Myocyte (in vitro differentiated cells): ENCODE measurements around the gene SDF2. TPM values are rescaled to one million over a fixed set of nuclear protein-coding genes. Genes with fewer than 3 reads are reported as not detected.
"Not testable (repeated sequence)": the region's sequence is repeated elsewhere in the genome, so short reads cannot be mapped to it uniquely, and the experiment has no call there.

Experiments used
- DNase-seq: peaks from one replicate; pipeline ENCODE4 v3.0.0-alpha.2; 2012; ENCODE audit warnings: low read depth
- total RNA-seq: library from RNA; depleted of rRNA; stranded (reverse); fragments of >200 nt; gene quantifications from 2 replicates; pipeline ENCODE4 v1.2.3, GENCODE V29; 2014

The SDF2 gene
- total RNA-seq, 1 donor from 2014 or later = 36.3 TPM

- no peak for DNase-seq
These were observed 26.2 kb downstream of the SDF2 start for GRCh38 chr17:28635506-28635905.

- DNase-seq = no peak
These were observed 27.4 kb downstream of the SDF2 start for GRCh38 chr17:28634206-28634865.

DNA sequence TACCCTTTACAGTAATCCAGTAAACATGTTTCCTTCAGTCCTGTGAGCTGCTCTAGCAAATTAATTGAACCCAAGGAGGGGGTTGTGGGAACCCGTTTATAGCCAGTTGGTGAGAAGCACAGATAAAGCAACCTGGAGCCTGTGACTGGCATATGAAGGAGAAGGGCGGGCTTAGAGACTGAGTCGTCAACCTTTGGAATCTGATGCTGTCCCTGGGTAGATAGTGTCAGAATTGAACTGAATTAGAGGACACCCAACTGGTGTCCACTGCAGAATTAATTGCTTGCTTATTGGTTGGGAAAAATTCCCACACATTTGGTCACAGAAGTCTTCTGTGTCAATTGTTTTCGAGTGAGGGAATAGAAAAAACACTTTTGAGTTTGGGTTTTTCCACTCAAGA, 34.9 kb downstream of the SDF2 start:
- no peak for DNase-seq

DNA sequence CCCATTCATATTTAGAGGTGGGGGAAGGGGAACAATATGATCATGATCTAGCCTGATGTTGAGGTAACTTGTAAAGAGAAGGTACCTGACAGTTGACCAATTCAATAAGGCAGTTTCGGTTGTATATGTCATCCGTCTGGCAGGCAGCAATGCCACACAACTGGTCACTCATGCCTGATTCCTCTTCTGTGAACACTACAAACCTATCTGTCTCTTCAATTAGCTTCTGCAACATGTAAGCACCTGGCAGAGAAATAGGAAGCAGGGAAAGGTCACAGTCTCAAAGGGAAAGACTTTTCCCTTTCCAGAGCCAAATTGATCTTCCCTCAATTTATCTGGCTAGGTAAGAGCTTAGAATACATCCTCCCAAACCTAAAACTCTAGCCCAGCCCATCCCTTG, 37.6 kb downstream of the SDF2 start:
- no peak for DNase-seq

- peak; percentile 61 for DNase-seq
These were observed 38.0 kb downstream of the SDF2 start for GRCh38 chr17:28623696-28624095.

DNA sequence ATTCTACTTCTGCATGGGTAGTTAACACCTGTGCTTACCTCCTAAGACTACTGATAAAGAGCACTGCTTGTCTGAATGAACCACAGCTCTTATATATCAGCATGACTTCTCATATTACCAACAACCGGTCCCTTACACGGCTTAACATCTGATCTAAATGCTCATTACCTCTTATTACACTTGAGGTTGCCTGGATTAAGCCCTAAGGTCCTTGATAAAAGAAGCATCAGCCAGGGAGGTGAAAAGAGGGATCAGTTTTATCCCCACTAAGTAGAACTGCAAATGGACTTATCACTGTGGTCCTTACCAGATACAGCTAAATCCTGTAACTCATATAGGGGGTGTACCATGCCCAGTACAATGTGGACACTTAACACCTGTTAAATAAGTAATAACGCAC, 39.5 kb downstream of the SDF2 start:
- DNase-seq = no peak

GRCh38 chr17:28620010-28620409, 41.7 kb downstream of the SDF2 start:
- no peak for DNase-seq

- DNase-seq = no peak
These were observed 43.2 kb downstream of the SDF2 start for GRCh38 chr17:28618464-28618863.

GRCh38 chr17:28616281-28616680, 45.4 kb downstream of the SDF2 start:
- peak; percentile 95 for DNase-seq

- DNase-seq = peak; percentile 77
These were observed 46.3 kb downstream of the SDF2 start for GRCh38 chr17:28615260-28615940.

GRCh38 chr17:28613931-28614381, 47.8 kb downstream of the SDF2 start, which contains the start of gene RSKR:
Gene RSKR (minus strand): TSS chr17:28614185. CDS start chr17:28614161, 24 bp downstream.
- DNase-seq = no peak

DNA sequence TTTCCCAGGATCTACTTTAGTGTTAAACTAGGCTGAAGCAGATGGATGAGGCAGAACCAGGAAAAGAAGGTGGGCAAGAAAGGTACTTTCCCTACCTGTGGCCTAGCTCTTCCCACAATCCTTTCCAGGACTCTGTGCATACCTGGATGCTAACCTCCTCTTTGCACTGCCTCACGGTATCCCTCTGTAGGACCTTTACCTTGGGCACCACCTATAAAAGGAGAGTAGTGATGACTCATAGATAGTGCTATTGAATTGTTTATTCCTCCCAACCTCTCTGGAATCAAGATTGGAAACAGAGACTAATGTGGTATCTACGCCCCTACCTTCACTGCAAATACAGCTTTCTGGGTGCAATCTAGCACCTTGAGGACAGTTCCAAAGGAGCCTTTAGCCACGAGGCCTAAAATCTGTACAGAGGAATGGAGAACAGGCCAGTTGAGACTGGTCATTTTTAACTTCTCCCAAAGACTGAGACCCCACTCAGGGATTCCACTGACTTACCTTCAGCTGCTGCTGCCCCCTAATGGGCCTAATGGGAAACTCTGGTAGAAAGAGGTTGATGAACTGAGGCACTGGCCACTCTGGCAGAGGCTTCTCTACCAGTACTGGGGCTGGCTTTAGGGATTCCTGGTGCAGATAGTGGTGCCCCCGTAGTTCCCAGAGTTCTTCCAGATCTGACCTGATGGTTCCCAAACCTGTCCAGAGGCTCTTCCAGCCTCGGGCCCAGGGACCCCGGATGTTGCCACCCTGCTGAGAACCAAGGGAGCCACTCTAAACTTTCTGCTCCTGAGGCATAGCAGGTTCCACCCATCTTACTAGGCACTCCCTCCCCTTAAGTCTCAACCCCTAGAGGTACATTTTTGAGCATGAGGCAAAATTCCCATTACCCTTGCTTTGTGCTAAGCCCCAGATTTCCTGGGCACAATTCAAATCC, 48.5 kb downstream of the SDF2 start:
- peak; percentile 51 for DNase-seq

DNA sequence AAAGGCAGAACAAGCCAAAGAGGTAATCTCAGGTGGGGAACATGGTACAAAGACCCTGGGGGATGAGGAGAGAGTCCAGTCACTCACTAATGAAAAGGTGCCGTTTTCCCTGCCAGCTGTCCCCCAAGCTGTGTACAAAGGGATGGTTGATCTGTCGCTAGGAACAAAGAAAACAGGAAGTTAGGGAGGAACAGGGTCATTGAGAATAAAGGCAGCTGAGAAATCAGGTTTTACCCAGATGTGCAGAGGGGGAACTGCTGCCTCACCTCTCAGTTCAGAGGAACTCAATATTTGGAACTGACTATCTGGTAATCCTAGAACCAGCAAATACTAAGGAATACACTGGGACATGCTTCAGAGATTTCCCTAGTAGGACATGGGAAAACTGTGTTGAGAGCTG, 49.2 kb downstream of the SDF2 start:
- no peak for DNase-seq

DNA sequence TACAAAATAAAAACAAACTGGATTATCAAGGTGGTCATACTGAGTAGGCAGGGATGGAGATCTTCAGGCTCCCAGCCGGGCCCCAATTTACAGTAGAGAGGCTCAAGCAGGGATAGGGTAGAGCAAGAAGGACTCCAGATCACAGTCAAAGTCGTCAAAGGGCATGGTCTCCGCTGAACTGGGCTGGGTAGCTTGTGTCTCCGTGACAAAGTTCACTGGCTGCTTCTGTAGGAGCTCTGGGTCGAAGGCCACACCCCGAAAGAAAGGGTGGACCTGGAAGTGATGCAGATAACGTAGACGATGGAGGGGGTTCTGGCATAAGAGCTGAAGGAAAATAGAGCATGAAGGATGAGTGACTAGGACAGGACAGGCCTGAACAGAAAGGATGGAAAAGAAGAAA, 51.3 kb downstream of the SDF2 start:
- DNase-seq = no peak

GRCh38 chr17:28604031-28604430, 57.7 kb downstream of the SDF2 start:
- DNase-seq = not testable (repeated sequence)

GRCh38 chr17:28599311-28600184, 62.2 kb downstream of the SDF2 start:
- DNase-seq = peak; percentile 68

DNA sequence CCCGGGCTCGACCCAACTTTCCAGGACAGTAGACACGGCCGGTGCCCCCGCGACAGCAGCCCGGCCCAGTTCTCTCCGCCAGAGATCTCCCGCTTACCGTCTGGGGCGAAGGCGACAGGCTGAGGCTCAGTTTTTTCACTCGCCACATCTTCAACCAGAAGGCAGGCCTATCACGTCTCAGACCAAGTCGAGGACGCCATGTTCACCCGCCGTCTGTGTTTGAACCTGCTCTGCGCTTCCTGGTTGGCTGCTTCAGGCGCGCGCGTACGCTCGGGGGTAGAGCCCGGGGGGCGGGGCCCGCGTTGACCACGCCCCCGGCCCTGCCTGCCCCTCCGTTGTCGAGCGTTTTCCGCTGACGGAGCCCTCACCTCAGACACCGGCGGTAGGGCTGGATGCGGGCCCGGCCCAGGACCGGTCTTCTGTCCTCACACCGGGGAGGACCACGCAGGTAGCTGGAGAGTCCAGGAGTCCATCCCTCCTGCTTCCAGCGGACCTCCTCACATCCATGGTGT, 62.9 kb downstream of the SDF2 start, which contains the start of gene SPAG5:
Gene SPAG5, minus strand, starts transcription at position 227 of the 512 bp plus-strand sequence. Its CDS starts 79 bp downstream, at position 148.
- DNase-seq = peak; percentile 90

- DNase-seq = no peak
These were observed 63.3 kb downstream of the SDF2 start for GRCh38 chr17:28598389-28598788.
